ENCODE results near the gene PPP1R7. TPM values are rescaled to one million over a fixed set of nuclear protein-coding genes. Genes with fewer than 3 reads are reported as not detected.
A peak's percentile ranks its signal among the peaks of the same experiment; 100 is the strongest.

Gene PPP1R7
- total and polyA plus RNA-seq, 9 of the 15 experiments (the other 6 are each of a cell fraction or from before 2014, with no cell fraction given), result 37.5 to 75.0 (median 50.5) TPM

GRCh38 chr2:241149675-241149924 is 667 bp upstream of the PPP1R7 start:
- H2AFZ ChIP-seq (ENCODE audit: low read depth, low read length), result peak overlapping the region; percentile 93
- ATAC-seq, result no peak
- H3K4me1 ChIP-seq (replicated peaks in 1 of 2; ENCODE audit: control insufficient read depth in 2 of 2, insufficient read depth in 2 of 2, low read length in 2 of 2), result peaks cover 14 to 26% of the 10 kb centered on the region in 2 experiments; a peak in 4 of 5 replicates
- H4K20me1 ChIP-seq (replicated peaks; ENCODE audit: control insufficient read depth, insufficient read depth, low read length), result no peaks in the 10 kb centered on the region
- no peak for FAIRE-seq
- BruUV-seq (replicated peaks), result no TSS peak
- H3K9me1 ChIP-seq (ENCODE audit: control insufficient read depth, insufficient read depth, low read length), result no peaks in the 10 kb centered on the region
- in situ Hi-C loops (cut with MboI), result no loop called here
- H3K27me3 ChIP-seq (ENCODE audit: control insufficient read depth in 2 of 2, insufficient read depth in 2 of 2, low read length in 2 of 2), result no peaks in the 10 kb centered on the region
- H3K9ac ChIP-seq (ENCODE audit: insufficient read depth in 1 of 2, low read depth in 2 of 2, low read length in 2 of 2), result peak overlapping the region; percentile 67 to 87
- peak overlapping the region; percentile 42; the same call in 2 of the 3 replicates for H3K27ac ChIP-seq (ENCODE audit: extremely low read depth, low read depth, low read length)
- POLR2A ChIA-PET, result interaction anchor here (1.0 to 1.3 kb wide), 3 partner anchors 12 to 58 kb away, joined by 3 to 5 read pairs (median 4); partner anchors contain the start of gene MTERF4
- DNase-seq (ENCODE audit: extremely low read depth in 1 of 4, low spot score in 3 of 4), result no peak
- intact Hi-C loops (cut with micrococcal nuclease), result no loop called here
- peaks cover 25% of the 10 kb centered on the region for H3K79me2 ChIP-seq (ENCODE audit: control insufficient read depth, insufficient read depth, low read length)
- H3K4me3 ChIP-seq, result peak overlapping the region; percentile 98
- H3K36me3 ChIP-seq (ENCODE audit: control insufficient read depth, insufficient read depth, low read length), result peaks cover 11% of the 10 kb centered on the region; the same call in 2 of the 3 replicates
- CTCF ChIA-PET (ENCODE audit: low intra/inter-chr PET ratio), result no interaction called here
- peak overlapping the region; percentile 91 for H3K4me2 ChIP-seq (ENCODE audit: insufficient read depth, low read length)
- 0% methylated on average over 15 of the region's 23 CpGs for WGBS (ENCODE audit: insufficient coverage, low coverage, missing lambda C conversion rate)
- no peaks in the 10 kb centered on the region for H3K9me3 ChIP-seq (replicated peaks; ENCODE audit: control insufficient read depth, insufficient read depth, low read depth, low read length)
- TF ChIP-seq EP400 (IDR thresholded peaks at IDR 0.05), result no peak
- TF ChIP-seq RBBP5 (IDR thresholded peaks at IDR 0.05; ENCODE audit: borderline replicate concordance, insufficient read depth, low read length, poor library complexity, severe bottlenecking), result peak; percentile 60
- no peak for TF ChIP-seq ZNF609 (CRISPR knock-in tag; IDR thresholded peaks at IDR 0.05; ENCODE audit: borderline replicate concordance)
- TF ChIP-seq SIN3B (IDR thresholded peaks at IDR 0.05; ENCODE audit: low read depth), result no peak
- no peak for TF ChIP-seq ZNF507 (tag; conservative IDR thresholded peaks at IDR 0.05)
- TF ChIP-seq FOXM1 (IDR thresholded peaks at IDR 0.05; ENCODE audit: low read depth), result no peak
- 0 out of 2 replicates have a peak, but pooled peaks have one; percentile 4 for TF ChIP-seq FOXM1 (CRISPR knock-in tag; IDR thresholded peaks at IDR 0.05; ENCODE audit: low read depth)
- TF ChIP-seq, protein P1, sequence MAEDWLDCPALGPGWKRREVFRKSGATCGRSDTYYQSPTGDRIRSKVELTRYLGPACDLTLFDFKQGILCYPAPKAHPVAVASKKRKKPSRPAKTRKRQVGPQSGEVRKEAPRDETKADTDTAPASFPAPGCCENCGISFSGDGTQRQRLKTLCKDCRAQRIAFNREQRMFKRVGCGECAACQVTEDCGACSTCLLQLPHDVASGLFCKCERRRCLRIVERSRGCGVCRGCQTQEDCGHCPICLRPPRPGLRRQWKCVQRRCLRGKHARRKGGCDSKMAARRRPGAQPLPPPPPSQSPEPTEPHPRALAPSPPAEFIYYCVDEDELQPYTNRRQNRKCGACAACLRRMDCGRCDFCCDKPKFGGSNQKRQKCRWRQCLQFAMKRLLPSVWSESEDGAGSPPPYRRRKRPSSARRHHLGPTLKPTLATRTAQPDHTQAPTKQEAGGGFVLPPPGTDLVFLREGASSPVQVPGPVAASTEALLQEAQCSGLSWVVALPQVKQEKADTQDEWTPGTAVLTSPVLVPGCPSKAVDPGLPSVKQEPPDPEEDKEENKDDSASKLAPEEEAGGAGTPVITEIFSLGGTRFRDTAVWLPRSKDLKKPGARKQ (CRISPR knock-in tag; IDR thresholded peaks at IDR 0.05), result no peak
- no peak for TF ChIP-seq CBX3 (IDR thresholded peaks at IDR 0.05; ENCODE audit: borderline replicate concordance in 1 of 2, low read length in 2 of 2)
- TF ChIP-seq ZNF395 (CRISPR knock-in tag; IDR thresholded peaks at IDR 0.05), result 0 out of 2 replicates have a peak, but pooled peaks have one; percentile 6
- no peak for TF ChIP-seq NFXL1 (CRISPR knock-in tag; IDR thresholded peaks at IDR 0.05)
- no peak for TF ChIP-seq ZNF436 (CRISPR knock-in tag; IDR thresholded peaks at IDR 0.05)
- 0 out of 2 replicates have a peak, but pooled peaks have one; percentile 56 for TF ChIP-seq FOXK1 (CRISPR knock-in tag; IDR thresholded peaks at IDR 0.05; ENCODE audit: borderline replicate concordance)
- TF ChIP-seq CCNT2 (IDR thresholded peaks at IDR 0.05; ENCODE audit: borderline replicate concordance, extremely low read depth, insufficient read length, low read depth, low read length), result peak; percentile 24
- no peak for TF ChIP-seq HNRNPUL1 (IDR thresholded peaks at IDR 0.05; ENCODE audit: low read length)

Measured in K562 (cell line).